ENCODE measurements around the gene RETREG2.
"Not testable (repeated sequence)": the region's sequence is repeated elsewhere in the genome, so short reads cannot be mapped to it uniquely, and the experiment has no call there.

The RETREG2 gene

DNA sequence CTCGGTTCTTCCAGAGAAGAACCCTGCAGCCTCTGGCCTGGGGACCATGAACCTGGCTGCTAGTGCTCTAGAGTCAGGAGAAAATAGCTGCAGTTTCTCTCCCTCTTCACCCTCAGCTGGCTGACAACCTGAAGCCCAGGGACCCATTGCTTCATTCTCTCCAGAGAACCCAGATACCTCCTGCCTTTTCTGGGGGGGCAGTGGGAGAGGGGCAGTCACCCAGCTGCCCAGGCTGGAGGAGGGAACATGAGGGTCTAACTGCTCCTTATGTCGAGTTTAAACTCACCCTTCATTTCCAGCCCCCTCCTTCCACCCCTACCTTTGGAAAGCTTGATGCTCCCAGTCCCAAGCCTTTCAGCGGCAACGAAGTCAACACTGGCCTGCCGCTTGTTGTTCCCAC, 20.9 kb downstream of the RETREG2 start:
- Histone ChIP-seq H2AK5ac (ENCODE audit: low read length, severe bottlenecking) (no peak overlapping the region), H3K4ac (ENCODE audit: low read depth in 1 of 2, low read length in 2 of 2) (no peak overlapping the region), H3K14ac (ENCODE audit: low read length in 2 of 2) (no peak overlapping the region), H3K27ac (ENCODE audit: low read length, poor library complexity, severe bottlenecking) (no peak overlapping the region), H2BK12ac (ENCODE audit: low read length in 2 of 2) (no peak overlapping the region), H2AFZ (ENCODE audit: low read depth, low read length) (no peak overlapping the region), H3K23ac (ENCODE audit: low read length in 2 of 2) (no peak overlapping the region), H3K9me3 (ENCODE audit: control insufficient read depth, low read length) (no peaks in the 10 kb centered on the region), H3K9ac (ENCODE audit: low read length) (no peak overlapping the region), H3K4me2 (ENCODE audit: low read length, poor library complexity, severe bottlenecking) (no peak overlapping the region), H3K4me1 (ENCODE audit: control insufficient read depth, insufficient read depth, low read depth, low read length) (no peaks in the 10 kb centered on the region), H3K36me3 (ENCODE audit: control insufficient read depth in 1 of 2, insufficient read depth in 2 of 2, low read depth in 1 of 2, low read length in 2 of 2) (no peaks in the 10 kb centered on the region), H3K4me3 (ENCODE audit: insufficient read depth in 1 of 2, low read depth in 1 of 2, low read length in 2 of 2) (no peak overlapping the region), H3K27me3 (ENCODE audit: control insufficient read depth in 1 of 2, insufficient read depth in 1 of 2, low read length in 2 of 2) (peaks cover 11 to 21% of the 10 kb centered on the region in 2 experiments), H2BK5ac (ENCODE audit: low read depth, low read length, poor library complexity, severe bottlenecking) (no peak overlapping the region), H3K18ac (ENCODE audit: low read depth in 1 of 2, low read length in 2 of 2) (no peak overlapping the region), H2BK120ac (ENCODE audit: low read depth, low read length) (no peak overlapping the region), H4K91ac (ENCODE audit: low read length) (no peak overlapping the region), H3K79me1 (replicated peaks; ENCODE audit: low read length, poor library complexity, severe bottlenecking) (no peaks in the 10 kb centered on the region), H4K8ac (ENCODE audit: low read length) (no peak overlapping the region), H2BK15ac (ENCODE audit: low read depth, poor library complexity, severe bottlenecking) (no peak overlapping the region)
- no peak for DNase-seq
- 78% methylated on average over 5 of the region's 5 CpGs for WGBS

DNA sequence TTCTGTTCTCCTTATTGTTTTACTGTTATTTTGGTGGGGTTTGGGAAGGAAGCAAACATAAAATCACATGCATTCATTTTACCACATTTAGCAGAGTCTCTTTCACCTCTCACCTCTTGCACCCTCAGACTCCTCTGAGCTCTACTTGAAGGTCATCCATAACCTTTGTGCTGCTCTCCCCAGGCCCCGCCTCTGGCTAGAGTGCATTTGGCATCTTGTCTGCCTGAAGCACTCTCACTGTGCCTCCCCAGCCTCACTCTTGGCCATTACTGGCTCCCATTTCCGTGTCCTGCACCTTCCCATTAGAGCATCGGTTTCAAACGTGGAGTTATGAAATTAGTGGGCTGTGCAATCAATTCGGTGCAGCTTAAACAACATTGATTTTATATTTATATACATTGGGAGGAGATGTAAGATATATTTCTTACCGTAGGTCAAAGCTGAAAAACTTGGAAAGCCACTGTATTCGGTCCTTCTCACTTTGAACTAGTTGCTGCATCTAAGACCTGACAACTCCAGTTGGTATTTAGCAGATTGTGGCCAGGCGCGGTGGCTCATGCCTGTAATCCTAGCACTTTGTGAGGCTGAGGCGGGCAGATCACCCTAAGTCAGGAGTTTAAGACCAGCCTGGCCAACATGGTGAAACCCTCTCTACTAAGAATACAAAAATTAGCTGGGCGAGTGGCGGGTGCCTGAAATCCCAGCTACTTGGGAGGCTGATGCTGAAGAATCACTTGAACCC, 21.6 kb downstream of the RETREG2 start:
- H2BK15ac ChIP-seq (ENCODE audit: low read depth, poor library complexity, severe bottlenecking) = no peak overlapping the region
- H2BK5ac ChIP-seq (ENCODE audit: low read depth, low read length, poor library complexity, severe bottlenecking) = no peak overlapping the region
- H4K91ac ChIP-seq (ENCODE audit: low read length) = no peak overlapping the region
- H3K4me2 ChIP-seq (ENCODE audit: low read length, poor library complexity, severe bottlenecking) = no peak overlapping the region
- H3K79me1 ChIP-seq (replicated peaks; ENCODE audit: low read length, poor library complexity, severe bottlenecking) = no peaks in the 10 kb centered on the region
- no peak overlapping the region for H3K18ac ChIP-seq (ENCODE audit: low read depth in 1 of 2, low read length in 2 of 2)
- no peaks in the 10 kb centered on the region for H3K36me3 ChIP-seq (ENCODE audit: control insufficient read depth in 1 of 2, insufficient read depth in 2 of 2, low read depth in 1 of 2, low read length in 2 of 2)
- H4K8ac ChIP-seq (ENCODE audit: low read length) = no peak overlapping the region
- H3K9me3 ChIP-seq (ENCODE audit: control insufficient read depth, low read length) = no peaks in the 10 kb centered on the region
- H2BK12ac ChIP-seq (ENCODE audit: low read length in 2 of 2) = no peak overlapping the region
- WGBS = 91% methylated on average over 11 of the region's 12 CpGs
- no peak overlapping the region for H2AK5ac ChIP-seq (ENCODE audit: low read length, severe bottlenecking)
- no peak overlapping the region for H3K23ac ChIP-seq (ENCODE audit: low read length in 2 of 2)
- H3K4me1 ChIP-seq (ENCODE audit: control insufficient read depth, insufficient read depth, low read depth, low read length) = no peaks in the 10 kb centered on the region
- no peak overlapping the region for H3K27ac ChIP-seq (ENCODE audit: low read length, poor library complexity, severe bottlenecking)
- H3K4me3 ChIP-seq (ENCODE audit: insufficient read depth in 1 of 2, low read depth in 1 of 2, low read length in 2 of 2) = no peak overlapping the region
- no peak for DNase-seq
- peaks cover 11 to 21% of the 10 kb centered on the region in 2 experiments for H3K27me3 ChIP-seq (ENCODE audit: control insufficient read depth in 1 of 2, insufficient read depth in 1 of 2, low read length in 2 of 2)
- H3K14ac ChIP-seq (ENCODE audit: low read length in 2 of 2) = no peak overlapping the region
- no peak overlapping the region for H3K4ac ChIP-seq (ENCODE audit: low read depth in 1 of 2, low read length in 2 of 2)
- no peak overlapping the region for H2BK120ac ChIP-seq (ENCODE audit: low read depth, low read length)
- no peak overlapping the region for H2AFZ ChIP-seq (ENCODE audit: low read depth, low read length)
- no peak overlapping the region for H3K9ac ChIP-seq (ENCODE audit: low read length)

DNA sequence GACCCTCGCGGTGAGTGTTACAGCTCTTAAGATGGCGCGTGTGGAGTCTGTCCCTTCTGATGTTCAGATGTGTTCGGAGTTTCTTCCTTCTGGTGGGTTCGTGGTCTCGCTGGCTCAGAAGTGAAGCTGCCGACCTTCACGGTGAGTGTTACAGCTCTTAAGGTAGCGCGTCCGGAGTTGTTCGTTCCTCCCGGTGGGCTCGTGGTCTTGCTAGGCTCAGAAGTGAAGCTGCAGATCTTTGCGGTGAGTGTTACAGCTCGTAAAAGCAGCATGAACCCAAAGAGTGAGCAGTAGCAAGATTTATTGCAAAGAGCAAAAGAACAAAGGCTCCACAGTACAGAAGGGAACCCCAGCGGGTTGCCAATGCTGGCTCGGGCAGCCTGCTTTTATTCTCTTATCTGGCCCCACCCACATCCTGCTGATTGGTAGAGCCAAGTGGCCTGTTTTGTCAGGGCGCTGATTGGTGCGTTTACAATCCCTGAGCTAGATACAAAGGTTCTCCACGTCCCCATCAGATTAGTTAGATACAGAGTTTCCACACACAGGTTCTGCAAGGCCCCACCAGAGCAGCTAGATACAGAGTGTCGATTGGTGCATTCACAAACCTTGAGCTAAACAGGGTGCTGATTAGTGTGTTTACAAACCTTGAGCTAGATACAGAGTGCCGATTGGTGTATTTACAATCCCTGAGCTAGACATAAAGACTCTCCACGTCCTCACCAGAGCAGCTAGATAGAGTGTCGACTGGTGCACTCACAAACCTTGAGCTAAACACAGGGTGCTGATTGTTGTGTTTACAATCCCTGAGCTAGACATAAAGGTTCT, 22.6 kb downstream of the RETREG2 start:
- not testable (repeated sequence) for H3K4me2 ChIP-seq (ENCODE audit: low read length, poor library complexity, severe bottlenecking); H3K23ac ChIP-seq (ENCODE audit: low read length in 2 of 2); H2AFZ ChIP-seq (ENCODE audit: low read depth, low read length)

DNA sequence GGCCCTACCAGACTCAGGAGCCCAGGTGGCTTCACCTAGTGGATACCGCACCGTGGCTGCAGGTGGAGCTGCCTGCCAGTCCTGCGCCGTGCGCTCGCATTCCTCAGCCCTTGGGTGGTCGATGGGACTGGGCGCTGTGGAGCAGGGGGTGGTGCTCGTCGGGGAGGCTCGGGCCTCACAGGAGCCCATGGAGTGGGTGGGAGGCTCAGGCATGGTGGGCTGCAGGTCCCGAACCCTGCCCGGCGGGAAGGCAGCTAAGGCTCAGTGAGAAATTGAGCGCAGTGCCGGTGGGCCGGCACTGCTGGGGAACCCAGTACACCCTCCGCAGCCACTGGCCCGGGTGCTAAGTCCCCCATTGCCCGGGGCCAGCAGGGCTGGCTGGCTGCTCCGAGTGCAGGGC, 23.3 kb downstream of the RETREG2 start:
- peaks cover 11 to 14% of the 10 kb centered on the region in 2 experiments for H3K27me3 ChIP-seq (ENCODE audit: control insufficient read depth in 1 of 2, insufficient read depth in 1 of 2, low read length in 2 of 2)
- H2BK120ac ChIP-seq (ENCODE audit: low read depth, low read length); H3K27ac ChIP-seq (ENCODE audit: low read length, poor library complexity, severe bottlenecking); H2AFZ ChIP-seq (ENCODE audit: low read depth, low read length); H2BK5ac ChIP-seq (ENCODE audit: low read depth, low read length, poor library complexity, severe bottlenecking); H3K4ac ChIP-seq (ENCODE audit: low read depth in 1 of 2, low read length in 2 of 2); H3K4me3 ChIP-seq (ENCODE audit: insufficient read depth in 1 of 2, low read depth in 1 of 2, low read length in 2 of 2); H3K4me2 ChIP-seq (ENCODE audit: low read length, poor library complexity, severe bottlenecking); H2BK12ac ChIP-seq (ENCODE audit: low read length in 2 of 2); H3K23ac ChIP-seq (ENCODE audit: low read length in 2 of 2); H2AK5ac ChIP-seq (ENCODE audit: low read length, severe bottlenecking); DNase-seq; H3K9ac ChIP-seq (ENCODE audit: low read length); H3K4me1 ChIP-seq (ENCODE audit: control insufficient read depth, insufficient read depth, low read depth, low read length); H3K9me3 ChIP-seq (ENCODE audit: control insufficient read depth, low read length); H4K91ac ChIP-seq (ENCODE audit: low read length); H3K18ac ChIP-seq (ENCODE audit: low read depth in 1 of 2, low read length in 2 of 2); H4K8ac ChIP-seq (ENCODE audit: low read length); H3K14ac ChIP-seq (ENCODE audit: low read length in 2 of 2); H3K36me3 ChIP-seq (ENCODE audit: control insufficient read depth in 1 of 2, insufficient read depth in 2 of 2, low read depth in 1 of 2, low read length in 2 of 2); H3K79me1 ChIP-seq (replicated peaks; ENCODE audit: low read length, poor library complexity, severe bottlenecking); H2BK15ac ChIP-seq (ENCODE audit: low read depth, poor library complexity, severe bottlenecking): not testable (repeated sequence)
- 97% methylated on average over 16 of the region's 21 CpGs for WGBS

More for the DNA sequence above, 22.6 kb downstream of the RETREG2 start:
- H4K8ac ChIP-seq (ENCODE audit: low read length); H3K9ac ChIP-seq (ENCODE audit: low read length); H3K4ac ChIP-seq (ENCODE audit: low read depth in 1 of 2, low read length in 2 of 2); H2BK15ac ChIP-seq (ENCODE audit: low read depth, poor library complexity, severe bottlenecking); H3K18ac ChIP-seq (ENCODE audit: low read depth in 1 of 2, low read length in 2 of 2); H3K4me1 ChIP-seq (ENCODE audit: control insufficient read depth, insufficient read depth, low read depth, low read length); H2BK12ac ChIP-seq (ENCODE audit: low read length in 2 of 2); H3K9me3 ChIP-seq (ENCODE audit: control insufficient read depth, low read length); H2AK5ac ChIP-seq (ENCODE audit: low read length, severe bottlenecking); H2BK120ac ChIP-seq (ENCODE audit: low read depth, low read length); H3K79me1 ChIP-seq (replicated peaks; ENCODE audit: low read length, poor library complexity, severe bottlenecking); DNase-seq; H3K4me3 ChIP-seq (ENCODE audit: insufficient read depth in 1 of 2, low read depth in 1 of 2, low read length in 2 of 2); H4K91ac ChIP-seq (ENCODE audit: low read length); H3K36me3 ChIP-seq (ENCODE audit: control insufficient read depth in 1 of 2, insufficient read depth in 2 of 2, low read depth in 1 of 2, low read length in 2 of 2); H3K14ac ChIP-seq (ENCODE audit: low read length in 2 of 2); H2BK5ac ChIP-seq (ENCODE audit: low read depth, low read length, poor library complexity, severe bottlenecking); H3K27ac ChIP-seq (ENCODE audit: low read length, poor library complexity, severe bottlenecking): not testable (repeated sequence)
- 88% methylated on average over 23 of the region's 26 CpGs for WGBS
- H3K27me3 ChIP-seq (ENCODE audit: control insufficient read depth in 1 of 2, insufficient read depth in 1 of 2, low read length in 2 of 2) = peaks cover 11 to 17% of the 10 kb centered on the region in 2 experiments

All from mesenchymal stem cell (in vitro differentiated cells and primary cell).